ENCODE measurements around the gene PHF20. TPM values are rescaled to one million over a fixed set of nuclear protein-coding genes. Genes with fewer than 3 reads are reported as not detected.

PHF20 gene
- total RNA-seq, 6 experiments from 2014 or later = 31.5 to 40.9 (median 36.2) TPM

GRCh38 chr20:35978041-35978513 lies 206.3 kb downstream of the PHF20 start:
- no peak overlapping the region for H3K4me3 Mint-ChIP-seq
- TF ChIP-seq, protein P1, sequence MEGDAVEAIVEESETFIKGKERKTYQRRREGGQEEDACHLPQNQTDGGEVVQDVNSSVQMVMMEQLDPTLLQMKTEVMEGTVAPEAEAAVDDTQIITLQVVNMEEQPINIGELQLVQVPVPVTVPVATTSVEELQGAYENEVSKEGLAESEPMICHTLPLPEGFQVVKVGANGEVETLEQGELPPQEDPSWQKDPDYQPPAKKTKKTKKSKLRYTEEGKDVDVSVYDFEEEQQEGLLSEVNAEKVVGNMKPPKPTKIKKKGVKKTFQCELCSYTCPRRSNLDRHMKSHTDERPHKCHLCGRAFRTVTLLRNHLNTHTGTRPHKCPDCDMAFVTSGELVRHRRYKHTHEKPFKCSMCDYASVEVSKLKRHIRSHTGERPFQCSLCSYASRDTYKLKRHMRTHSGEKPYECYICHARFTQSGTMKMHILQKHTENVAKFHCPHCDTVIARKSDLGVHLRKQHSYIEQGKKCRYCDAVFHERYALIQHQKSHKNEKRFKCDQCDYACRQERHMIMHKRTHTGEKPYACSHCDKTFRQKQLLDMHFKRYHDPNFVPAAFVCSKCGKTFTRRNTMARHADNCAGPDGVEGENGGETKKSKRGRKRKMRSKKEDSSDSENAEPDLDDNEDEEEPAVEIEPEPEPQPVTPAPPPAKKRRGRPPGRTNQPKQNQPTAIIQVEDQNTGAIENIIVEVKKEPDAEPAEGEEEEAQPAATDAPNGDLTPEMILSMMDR (IDR thresholded peaks at IDR 0.05) = no peak
- H3K9me3 Mint-ChIP-seq = no peaks in the 10 kb centered on the region
- no peak overlapping the region for H3K27ac Mint-ChIP-seq
- peaks cover 9% of the 10 kb centered on the region; the same call in 1 of the 2 replicates for H3K4me1 Mint-ChIP-seq (ENCODE audit: low read depth)
- H3K27me3 Mint-ChIP-seq (ENCODE audit: insufficient read depth) = peaks cover 12% of the 10 kb centered on the region
- no peak for DNase-seq
- no peaks in the 10 kb centered on the region for H3K36me3 Mint-ChIP-seq (ENCODE audit: low read depth)

DNA sequence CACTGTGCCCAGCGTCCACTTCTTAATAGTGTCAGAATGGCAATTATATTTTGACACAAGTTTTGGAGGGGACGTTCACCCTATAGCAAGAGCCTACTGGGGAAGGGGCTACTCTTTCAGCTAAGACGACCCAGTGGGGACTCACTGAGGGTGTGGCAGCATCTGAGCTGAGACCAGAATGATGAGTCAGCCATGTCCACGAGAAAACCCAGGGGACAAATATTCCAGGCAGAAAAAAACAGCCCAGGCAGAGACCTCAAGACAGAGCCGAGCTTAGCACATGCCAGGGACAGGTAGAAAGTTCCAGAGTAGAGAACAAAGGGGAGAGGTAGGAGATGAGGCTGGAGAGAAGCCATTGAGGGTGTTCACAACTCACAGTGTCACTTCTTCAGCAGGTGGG lies 207.7 kb downstream of the PHF20 start:
- DNase-seq = no peak
- peaks cover 17% of the 10 kb centered on the region for H3K27me3 Mint-ChIP-seq (ENCODE audit: insufficient read depth)
- H3K27ac Mint-ChIP-seq = no peak overlapping the region
- H3K9me3 Mint-ChIP-seq = no peaks in the 10 kb centered on the region
- no peak overlapping the region for H3K4me3 Mint-ChIP-seq
- no peaks in the 10 kb centered on the region for H3K36me3 Mint-ChIP-seq (ENCODE audit: low read depth)
- peaks cover 14% of the 10 kb centered on the region for H3K4me1 Mint-ChIP-seq (ENCODE audit: low read depth)
- TF ChIP-seq, protein P1 (IDR thresholded peaks at IDR 0.05) = no peak

GRCh38 chr20:35981969-35982368 lies 210.2 kb downstream of the PHF20 start:
- Mint-ChIP-seq H3K4me3 (no peak overlapping the region), H3K27me3 (ENCODE audit: insufficient read depth) (peaks cover 19% of the 10 kb centered on the region), H3K36me3 (ENCODE audit: low read depth) (no peaks in the 10 kb centered on the region), H3K4me1 (ENCODE audit: low read depth) (peaks cover 10% of the 10 kb centered on the region), H3K27ac (no peak overlapping the region), H3K9me3 (no peaks in the 10 kb centered on the region)
- DNase-seq = no peak
- TF ChIP-seq, protein P1 (IDR thresholded peaks at IDR 0.05) = no peak

DNA sequence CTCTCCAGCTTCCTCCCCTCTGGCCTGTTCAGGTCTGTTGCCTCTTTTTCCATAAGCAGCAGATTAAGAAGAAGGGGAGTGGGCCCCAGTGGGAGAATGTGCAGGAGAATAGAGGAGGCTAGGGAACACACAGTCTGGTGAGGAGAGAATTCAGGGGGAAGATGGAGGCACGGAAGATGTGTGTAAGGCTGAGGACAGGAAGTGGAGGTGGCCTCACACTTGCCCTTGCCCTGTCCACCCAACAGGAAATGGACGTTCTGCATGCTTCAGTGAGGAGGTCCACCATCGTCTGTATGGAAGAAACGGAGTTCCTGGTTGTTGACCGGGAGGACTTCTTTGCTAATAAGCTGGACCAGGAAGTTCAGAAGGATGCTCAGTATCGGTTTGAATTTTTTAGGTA lies 212.6 kb downstream of the PHF20 start:
- H3K27me3 Mint-ChIP-seq (ENCODE audit: insufficient read depth) = peaks cover 23% of the 10 kb centered on the region
- H3K36me3 Mint-ChIP-seq (ENCODE audit: low read depth) = no peaks in the 10 kb centered on the region
- H3K27ac Mint-ChIP-seq = no peak overlapping the region
- H3K9me3 Mint-ChIP-seq = no peaks in the 10 kb centered on the region
- DNase-seq = no peak
- H3K4me1 Mint-ChIP-seq (ENCODE audit: low read depth) = peaks cover 18% of the 10 kb centered on the region
- H3K4me3 Mint-ChIP-seq = no peak overlapping the region
- TF ChIP-seq, protein P1 (IDR thresholded peaks at IDR 0.05) = no peak

DNA sequence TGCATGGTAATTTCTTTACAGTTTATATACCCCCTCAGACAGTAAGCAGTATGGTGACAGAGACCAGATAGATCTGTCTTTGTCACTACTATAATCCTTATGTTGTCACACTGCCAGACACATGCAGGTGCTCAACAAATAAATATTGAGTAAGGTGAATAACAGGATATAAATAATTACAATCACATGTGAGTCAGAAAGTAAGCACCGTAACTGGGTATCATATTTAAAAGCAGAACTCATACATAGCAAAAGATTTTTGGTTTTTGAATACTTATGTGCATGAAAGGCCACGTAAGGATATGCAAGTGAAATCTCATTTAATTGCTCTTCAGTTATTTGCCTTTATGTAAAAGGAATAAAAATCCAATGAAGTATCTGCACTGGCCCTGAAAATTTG lies 214.0 kb downstream of the PHF20 start:
- Mint-ChIP-seq H3K27ac (no peak overlapping the region), H3K9me3 (no peaks in the 10 kb centered on the region), H3K27me3 (ENCODE audit: insufficient read depth) (peaks cover 23% of the 10 kb centered on the region), H3K4me1 (ENCODE audit: low read depth) (peaks cover 14% of the 10 kb centered on the region), H3K36me3 (ENCODE audit: low read depth) (no peaks in the 10 kb centered on the region), H3K4me3 (no peak overlapping the region)
- TF ChIP-seq, protein P1 (IDR thresholded peaks at IDR 0.05) = no peak
- no peak for DNase-seq
